ENCODE data around the gene TSC22D1.

GRCh38 chr13:44448373-44448772 is 127.8 kb downstream of the TSC22D1 start:
- TF ChIP-seq, protein P1, sequence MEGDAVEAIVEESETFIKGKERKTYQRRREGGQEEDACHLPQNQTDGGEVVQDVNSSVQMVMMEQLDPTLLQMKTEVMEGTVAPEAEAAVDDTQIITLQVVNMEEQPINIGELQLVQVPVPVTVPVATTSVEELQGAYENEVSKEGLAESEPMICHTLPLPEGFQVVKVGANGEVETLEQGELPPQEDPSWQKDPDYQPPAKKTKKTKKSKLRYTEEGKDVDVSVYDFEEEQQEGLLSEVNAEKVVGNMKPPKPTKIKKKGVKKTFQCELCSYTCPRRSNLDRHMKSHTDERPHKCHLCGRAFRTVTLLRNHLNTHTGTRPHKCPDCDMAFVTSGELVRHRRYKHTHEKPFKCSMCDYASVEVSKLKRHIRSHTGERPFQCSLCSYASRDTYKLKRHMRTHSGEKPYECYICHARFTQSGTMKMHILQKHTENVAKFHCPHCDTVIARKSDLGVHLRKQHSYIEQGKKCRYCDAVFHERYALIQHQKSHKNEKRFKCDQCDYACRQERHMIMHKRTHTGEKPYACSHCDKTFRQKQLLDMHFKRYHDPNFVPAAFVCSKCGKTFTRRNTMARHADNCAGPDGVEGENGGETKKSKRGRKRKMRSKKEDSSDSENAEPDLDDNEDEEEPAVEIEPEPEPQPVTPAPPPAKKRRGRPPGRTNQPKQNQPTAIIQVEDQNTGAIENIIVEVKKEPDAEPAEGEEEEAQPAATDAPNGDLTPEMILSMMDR (IDR thresholded peaks at IDR 0.05) = no peak
- no peak for TF ChIP-seq POLR2A (IDR thresholded peaks at IDR 0.05)

Data from lower leg skin (tissue), 3 donors.